BJ (cell line): Measurements from ENCODE around the gene WDR70. TPM values are rescaled to one million over a fixed set of nuclear protein-coding genes. Genes with fewer than 3 reads are reported as not detected.

Experiments
- CTCF ChIA-PET: fragments of 350-600 bp; formaldehyde crosslinking; extraction: SDS; loops from one replicate; lab custom pipeline; 2021; ENCODE audit warnings: antibody characterized with exemption, inconsistent platforms; lab: Yijun Ruan, JAX
- POLR2A ChIA-PET: fragments of 300-600 bp; sonication (Branson Sonifier 250); formaldehyde crosslinking; extraction: SDS; loops from one replicate; lab custom pipeline; 2021; ENCODE audit warnings: antibody characterized with exemption; lab: Charles Lee
- DNase-seq: peaks from one replicate; pipeline ENCODE4 v3.0.0-alpha.2; 2011; ENCODE audit warnings: low read depth
- H3K27me3 ChIP-seq: 2 replicates; pipeline ENCODE4 v1.6.0; 2011; ENCODE audit warnings: low read length; ENCODE audit not compliant: control insufficient read depth, insufficient read depth
- H3K36me3 ChIP-seq: 2 replicates; pipeline ENCODE4 v1.5.1; 2011; ENCODE audit warnings: low read length; ENCODE audit not compliant: control insufficient read depth, insufficient read depth
- H3K4me3 ChIP-seq: 2 replicates; pipeline ENCODE4 v1.5.1; 2011; ENCODE audit warnings: low read depth, mild to moderate bottlenecking, control low read depth, low read length
- CTCF ChIP-seq: IDR thresholded peaks from 2 replicates; pipeline ENCODE4 v1.5.1; 2011; ENCODE audit warnings: low read depth, mild to moderate bottlenecking, control low read depth, inconsistent platforms, low read length, moderate library complexity; ENCODE audit not compliant: insufficient read depth
- polyA plus RNA-seq: library from polyadenylated mRNA; depleted of rRNA; stranded (reverse); fragments of >200 nt; gene quantifications from 2 replicates; pipeline ENCODE4 v1.2.3, GENCODE V29; 2011

Gene WDR70
- polyA plus RNA-seq, 1 experiment: 14.0 TPM

GRCh38 chr5:37532976-37533740 lies 154.0 kb downstream of the WDR70 start:
- no peak for TF ChIP-seq CTCF
- no peak for DNase-seq
- POLR2A ChIA-PET: no interaction called here
- CTCF ChIA-PET: no interaction called here
- no peaks in the 10 kb centered on the region for H3K27me3 ChIP-seq
- H3K36me3 ChIP-seq: no peaks in the 10 kb centered on the region
- H3K4me3 ChIP-seq: no peak overlapping the region

GRCh38 chr5:37533851-37534250 lies 154.7 kb downstream of the WDR70 start:
- Histone ChIP-seq H3K27me3 (no peaks in the 10 kb centered on the region), H3K36me3 (no peaks in the 10 kb centered on the region), H3K4me3 (no peak overlapping the region)
- ChIA-PET CTCF (interaction anchor here (0.5 kb wide), 1 partner anchor 630 kb away, joined by 3 read pairs; no protein-coding TSS in a partner anchor), POLR2A (no interaction called here)
- no peak for TF ChIP-seq CTCF
- DNase-seq: no peak

GRCh38 chr5:37539459-37539858 lies 160.3 kb downstream of the WDR70 start:
- POLR2A ChIA-PET: no interaction called here
- Histone ChIP-seq H3K27me3 (no peaks in the 10 kb centered on the region), H3K4me3 (no peak overlapping the region), H3K36me3 (no peaks in the 10 kb centered on the region)
- no peak for TF ChIP-seq CTCF
- CTCF ChIA-PET: no interaction called here
- DNase-seq: no peak

GRCh38 chr5:37543216-37543615 lies 164.1 kb downstream of the WDR70 start:
- no peak for DNase-seq
- POLR2A ChIA-PET: no interaction called here
- CTCF ChIA-PET: no interaction called here

GRCh38 chr5:37549411-37549810 lies 170.3 kb downstream of the WDR70 start:
- ChIA-PET POLR2A (no interaction called here), CTCF (interaction anchor here (1.1 kb wide), 1 partner anchor 11 kb away, joined by 3 read pairs; no protein-coding TSS in a partner anchor)
- DNase-seq: no peak
- H3K4me3 ChIP-seq: no peak overlapping the region
- no peaks in the 10 kb centered on the region for H3K36me3 ChIP-seq
- TF ChIP-seq CTCF: no peak
- H3K27me3 ChIP-seq: no peaks in the 10 kb centered on the region

More at GRCh38 chr5:37543216-37543615, 164.1 kb downstream of the WDR70 start:
- H3K36me3 ChIP-seq: no peaks in the 10 kb centered on the region
- H3K27me3 ChIP-seq: no peaks in the 10 kb centered on the region
- H3K4me3 ChIP-seq: no peak overlapping the region
- no peak for TF ChIP-seq CTCF
